Measurements from ENCODE around the gene DNAJC10. TPM values are rescaled to one million over a fixed set of nuclear protein-coding genes. Genes with fewer than 3 reads are reported as not detected.

Gene DNAJC10
- total and polyA plus RNA-seq, 2 of the 4 experiments (the other 2 are of a cell fraction) = 34.6 to 53.2 TPM

- in situ Hi-C loops (cut with MboI; ENCODE audit: low sequenced_read_pairs) = loop anchor here (25.0 kb wide), 2 partner anchors 760 to 910 kb away; no protein-coding TSS in a partner anchor
- intact Hi-C loops (cut with micrococcal nuclease) = no loop called here
- Histone ChIP-seq H2BK15ac (ENCODE audit: low read depth, low read length) (peak overlapping the region; percentile 67; the same call in 1 of the 3 replicates), H3K4me3 (ENCODE audit: insufficient read depth, low read depth, low read length) (no peak overlapping the region), H3K36me3 (ENCODE audit: control insufficient read depth, insufficient read depth, low read length) (no peaks in the 10 kb centered on the region), H2AFZ (replicated peaks; ENCODE audit: low read length, poor library complexity) (no peak overlapping the region), H4K8ac (ENCODE audit: low read depth in 2 of 2, low read length in 2 of 2) (0 out of 4 replicates have a peak overlapping the region, but pooled peaks of 1 of the 2 experiments have one; percentile 4), H2AK5ac (ENCODE audit: low read depth, low read length) (no peak overlapping the region), H2BK20ac (ENCODE audit: low read depth, low read length) (peak overlapping the region; percentile 33; the same call in 1 of the 2 replicates), H3K56ac (ENCODE audit: extremely low read depth, insufficient read depth, low read length) (no peak overlapping the region), H4K20me1 (ENCODE audit: insufficient read depth, low read length) (no peaks in the 10 kb centered on the region), H3K18ac (ENCODE audit: low read depth, low read length) (no peak overlapping the region), H3K14ac (replicated peaks; ENCODE audit: low read depth, low read length) (peak overlapping the region; percentile 55), H3K4me2 (ENCODE audit: low read depth, low read length) (peak overlapping the region; percentile 76; the same call in 1 of the 2 replicates), H2BK120ac (ENCODE audit: low read depth, low read length) (peak overlapping the region; percentile 49; the same call in 1 of the 2 replicates), H3K4me1 (ENCODE audit: control insufficient read depth, insufficient read depth, low read length) (peaks cover 2% of the 10 kb centered on the region; the same call in 1 of the 2 replicates), H3K9me3 (ENCODE audit: control insufficient read depth, insufficient read depth, low read length) (no peaks in the 10 kb centered on the region), H3K9ac (ENCODE audit: low read depth, low read length) (no peak overlapping the region; the same call in 1 of the 2 replicates), H4K5ac (ENCODE audit: low read depth, low read length) (no peak overlapping the region), H3K79me1 (ENCODE audit: low read depth in 1 of 2, low read length in 2 of 2) (no peaks in the 10 kb centered on the region), H4K91ac (ENCODE audit: insufficient read depth, low read depth, low read length) (no peak overlapping the region), H3K23ac (ENCODE audit: low read depth, low read length) (peak overlapping the region; percentile 68; the same call in 1 of the 2 replicates), H3K9me1 (ENCODE audit: insufficient read depth, low read length) (peaks cover 4% of the 10 kb centered on the region; the same call in 1 of the 2 replicates), H3K4ac (ENCODE audit: low read depth, low read length) (no peak overlapping the region; the same call in 1 of the 2 replicates), H2BK5ac (ENCODE audit: low read depth, low read length, poor library complexity, severe bottlenecking) (peak overlapping the region; percentile 45), H2AK9ac (replicated peaks; ENCODE audit: low read depth, low read length, poor library complexity) (no peak overlapping the region), H3K27me3 (ENCODE audit: control insufficient read depth, insufficient read depth, low read length) (no peaks in the 10 kb centered on the region), H3K27ac (ENCODE audit: insufficient read depth, low read length) (peak overlapping the region; percentile 16; the same call in 1 of the 2 replicates)
- dilution Hi-C loops (cut with HindIII; ENCODE audit: low sequenced_read_pairs, unreplicated experiment) = loop anchor here (25.0 kb wide), 1 partner anchor 485 kb away; no protein-coding TSS in a partner anchor
- WGBS, 2 experiments (ENCODE audit: extremely low coverage in 2 of 2, insufficient read length in 1 of 2) = no CpG with 5 or more reads among the region's 6 CpGs
- ATAC-seq (ENCODE audit: low read depth) (peak; percentile 73), DNase-seq (peak; percentile 91)
- POLR2A ChIA-PET (ENCODE audit: unreplicated experiment) = no interaction called here
- CTCF ChIA-PET = no interaction called here
- no TSS peak for BruUV-seq (replicated peaks)
- no peak for TF ChIP-seq CEBPB (IDR thresholded peaks at IDR 0.05; ENCODE audit: low read depth, low read length)
- TF ChIP-seq CTCF (conservative IDR thresholded peaks at IDR 0.05; ENCODE audit: low read depth, low read length) = no peak
- peak; percentile 69 for TF ChIP-seq BHLHE40 (IDR thresholded peaks at IDR 0.05; ENCODE audit: low read depth, low read length)
- TF ChIP-seq USF2 (IDR thresholded peaks at IDR 0.05; ENCODE audit: low read depth, low read length) = peak; percentile 63; the same call in 1 of the 2 replicates
Measured at GRCh38 chr2:182672466-182673165, 43.4 kb upstream of the DNAJC10 start.
